Measurements from ENCODE around the gene MARF1. TPM values are rescaled to one million over a fixed set of nuclear protein-coding genes. Genes with fewer than 3 reads are reported as not detected.
"Not testable (repeated sequence)": the region's sequence is repeated elsewhere in the genome, so short reads cannot be mapped to it uniquely, and the experiment has no call there.

Gene MARF1
- total and polyA plus RNA-seq, 8 donors, result 15.5 to 65.3 (median 37.2) TPM

DNA sequence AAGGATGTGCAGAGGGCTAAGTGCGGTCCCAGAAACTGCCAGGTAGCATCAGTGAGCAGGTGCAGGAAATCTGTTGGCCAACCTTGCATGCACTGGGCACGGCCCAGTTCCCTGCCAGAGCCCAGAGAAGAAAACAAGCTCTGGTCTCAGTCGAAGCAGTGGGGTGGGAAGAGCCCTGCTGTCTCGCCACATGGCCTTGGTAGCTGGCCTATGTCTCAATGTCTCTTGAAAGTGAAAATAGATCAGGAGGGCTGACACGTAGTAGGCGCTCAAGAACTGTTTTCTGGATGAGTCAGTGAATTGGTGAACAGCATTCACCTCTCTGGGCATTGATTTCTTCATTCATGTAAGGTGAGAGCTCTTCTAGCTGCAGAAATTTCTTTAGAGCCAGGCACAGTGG, 90.4 kb downstream of the MARF1 start:
- intact Hi-C loops (cut with DNase I; ENCODE audit: low total_unique reads), result no loop called here
- TF ChIP-seq EP300 (IDR thresholded peaks at IDR 0.05) (no peak), POLR2AphosphoS5 (IDR thresholded peaks at IDR 0.05) (no peak), POLR2A (IDR thresholded peaks at IDR 0.05) (no peak)
- TF ChIP-seq, protein P1, sequence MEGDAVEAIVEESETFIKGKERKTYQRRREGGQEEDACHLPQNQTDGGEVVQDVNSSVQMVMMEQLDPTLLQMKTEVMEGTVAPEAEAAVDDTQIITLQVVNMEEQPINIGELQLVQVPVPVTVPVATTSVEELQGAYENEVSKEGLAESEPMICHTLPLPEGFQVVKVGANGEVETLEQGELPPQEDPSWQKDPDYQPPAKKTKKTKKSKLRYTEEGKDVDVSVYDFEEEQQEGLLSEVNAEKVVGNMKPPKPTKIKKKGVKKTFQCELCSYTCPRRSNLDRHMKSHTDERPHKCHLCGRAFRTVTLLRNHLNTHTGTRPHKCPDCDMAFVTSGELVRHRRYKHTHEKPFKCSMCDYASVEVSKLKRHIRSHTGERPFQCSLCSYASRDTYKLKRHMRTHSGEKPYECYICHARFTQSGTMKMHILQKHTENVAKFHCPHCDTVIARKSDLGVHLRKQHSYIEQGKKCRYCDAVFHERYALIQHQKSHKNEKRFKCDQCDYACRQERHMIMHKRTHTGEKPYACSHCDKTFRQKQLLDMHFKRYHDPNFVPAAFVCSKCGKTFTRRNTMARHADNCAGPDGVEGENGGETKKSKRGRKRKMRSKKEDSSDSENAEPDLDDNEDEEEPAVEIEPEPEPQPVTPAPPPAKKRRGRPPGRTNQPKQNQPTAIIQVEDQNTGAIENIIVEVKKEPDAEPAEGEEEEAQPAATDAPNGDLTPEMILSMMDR (IDR thresholded peaks at IDR 0.05), result no peak
- no peaks in the 10 kb centered on the region for H3K27me3 ChIP-seq
- H3K36me3 ChIP-seq, result no peaks in the 10 kb centered on the region
- DNase-seq, result no peak
- no peak overlapping the region for H3K27ac ChIP-seq
- no peak overlapping the region for H3K4me3 ChIP-seq
- WGBS, 5 donors, result 82 to 93% (median 90%) methylated on average over 6 of the region's 6 CpGs
- no peaks in the 10 kb centered on the region for H3K9me3 ChIP-seq
- peaks cover 0 to 12% (median 5%) of the 10 kb centered on the region in 4 donors for H3K4me1 ChIP-seq

DNA sequence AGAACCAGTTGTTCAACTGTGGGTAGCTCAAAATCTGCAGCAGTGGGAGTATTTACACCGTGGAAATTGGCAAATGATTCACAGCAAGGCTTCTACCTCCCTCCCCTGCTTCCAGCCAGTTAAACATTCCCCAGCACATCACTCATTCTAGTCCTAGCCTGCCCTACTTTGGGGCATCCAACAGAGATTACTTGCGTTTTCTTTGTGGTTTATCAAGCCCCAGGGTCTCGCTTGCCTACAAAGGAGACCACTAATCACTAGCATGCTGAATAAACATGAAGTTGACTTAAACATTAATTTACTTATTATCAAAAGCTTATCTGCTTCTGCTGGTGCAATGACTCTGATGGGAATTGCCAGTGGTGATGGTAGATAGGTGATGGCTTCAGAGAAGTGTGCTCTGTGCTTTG, 94.5 kb downstream of the MARF1 start:
- H3K4me1 ChIP-seq, result peaks cover 0 to 12% (median 5%) of the 10 kb centered on the region in 4 donors
- no peaks in the 10 kb centered on the region for H3K27me3 ChIP-seq
- TF ChIP-seq EP300 (IDR thresholded peaks at IDR 0.05), result no peak
- TF ChIP-seq, protein P1 (IDR thresholded peaks at IDR 0.05), result no peak
- no peak for TF ChIP-seq POLR2A (IDR thresholded peaks at IDR 0.05)
- no peak for TF ChIP-seq POLR2AphosphoS5 (IDR thresholded peaks at IDR 0.05)
- peaks cover 0 to under 1% (median 0%) of the 10 kb centered on the region in 4 donors for H3K9me3 ChIP-seq
- 49 to 72% (median 55%) methylated on average over 3 of the region's 3 CpGs for WGBS, 5 donors
- H3K4me3 ChIP-seq, result no peak overlapping the region
- no peak for DNase-seq
- no peaks in the 10 kb centered on the region for H3K36me3 ChIP-seq
- intact Hi-C loops (cut with DNase I; ENCODE audit: low total_unique reads), result no loop called here
- no peak overlapping the region for H3K27ac ChIP-seq

GRCh38 chr16:15547768-15548096, 95.2 kb downstream of the MARF1 start:
- no peak for DNase-seq
- H3K4me3 ChIP-seq, result no peak overlapping the region
- TF ChIP-seq EP300 (IDR thresholded peaks at IDR 0.05), result no peak
- TF ChIP-seq POLR2AphosphoS5 (IDR thresholded peaks at IDR 0.05), result no peak
- TF ChIP-seq, protein P1 (IDR thresholded peaks at IDR 0.05), result no peak
- no peak for TF ChIP-seq POLR2A (IDR thresholded peaks at IDR 0.05)
- H3K4me1 ChIP-seq, result peaks cover 0 to 12% (median 5%) of the 10 kb centered on the region in 4 donors
- no peaks in the 10 kb centered on the region for H3K36me3 ChIP-seq
- peaks cover 0 to 8% (median 3%) of the 10 kb centered on the region in 4 donors for H3K9me3 ChIP-seq
- WGBS, 5 donors, result 89 to 98% (median 96%) methylated on average over 6 of the region's 6 CpGs
- intact Hi-C loops (cut with DNase I; ENCODE audit: low total_unique reads), result no loop called here
- H3K27me3 ChIP-seq, result no peaks in the 10 kb centered on the region
- H3K27ac ChIP-seq, result no peak overlapping the region

- H3K4me3 ChIP-seq; DNase-seq; H3K36me3 ChIP-seq; H3K27me3 ChIP-seq; intact Hi-C loops (cut with DNase I; ENCODE audit: low total_unique reads); H3K27ac ChIP-seq: not testable (repeated sequence)
- Histone ChIP-seq H3K9me3 (peaks cover 0 to 10% (median 3%) of the 10 kb centered on the region in 4 donors), H3K4me1 (peaks cover 0 to 12% (median 5%) of the 10 kb centered on the region in 4 donors)
- WGBS, 5 donors, result 87 to 95% (median 94%) methylated on average over 13 of the region's 13 CpGs
Observed at GRCh38 chr16:15547072-15547767, 95.7 kb downstream of the MARF1 start.

- peaks cover 0 to 10% (median 3%) of the 10 kb centered on the region in 4 donors for H3K9me3 ChIP-seq
- H3K27me3 ChIP-seq, result no peaks in the 10 kb centered on the region
- H3K4me1 ChIP-seq, result peaks cover 0 to 4% (median 2%) of the 10 kb centered on the region in 4 donors
- no peak for DNase-seq
- TF ChIP-seq POLR2AphosphoS5 (IDR thresholded peaks at IDR 0.05) (no peak), POLR2A (IDR thresholded peaks at IDR 0.05) (no peak), EP300 (IDR thresholded peaks at IDR 0.05) (no peak)
- TF ChIP-seq, protein P1 (IDR thresholded peaks at IDR 0.05), result no peak
- no peaks in the 10 kb centered on the region for H3K36me3 ChIP-seq
- WGBS, 5 donors, result 91 to 98% (median 98%) methylated on average over 2 of the region's 2 CpGs
- no peak overlapping the region for H3K4me3 ChIP-seq
- no peak overlapping the region for H3K27ac ChIP-seq
- intact Hi-C loops (cut with DNase I; ENCODE audit: low total_unique reads), result no loop called here
Observed at GRCh38 chr16:15545544-15545943, 97.4 kb downstream of the MARF1 start.
